ENCODE results near the gene GJC1.

DNA sequence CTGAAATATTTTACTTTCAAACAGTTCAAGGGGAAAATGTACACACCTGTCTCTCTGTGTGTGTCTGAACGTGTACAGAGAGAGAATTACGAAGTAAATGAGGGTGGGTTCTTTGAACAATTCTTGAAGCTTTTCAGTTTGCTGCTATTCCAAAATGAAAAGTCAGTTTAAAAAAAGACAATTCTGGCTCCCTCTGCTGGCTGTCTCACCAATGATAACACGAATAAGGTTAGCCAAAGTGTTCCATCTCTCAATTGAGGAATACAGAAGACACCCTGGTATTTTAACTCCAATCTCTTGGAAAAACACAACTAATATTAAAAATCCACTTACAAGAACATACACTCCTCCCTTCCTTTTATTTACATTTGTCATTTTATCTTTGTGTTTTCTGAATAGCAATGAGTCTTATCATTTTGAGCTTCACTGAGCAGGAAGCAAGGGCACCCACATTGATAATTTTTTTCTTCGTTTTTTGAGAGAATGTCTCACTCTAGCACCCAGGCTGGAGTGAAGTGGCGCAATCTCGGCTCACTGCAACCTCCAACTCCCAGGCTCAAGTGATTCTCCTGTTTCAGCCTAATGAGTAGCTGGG lies 48.6 kb upstream of the GJC1 start:
- TF ChIP-seq TAF1 (IDR thresholded peaks at IDR 0.05; ENCODE audit: borderline replicate concordance, insufficient read depth, low read length): no peak
- TF ChIP-seq, protein P1, sequence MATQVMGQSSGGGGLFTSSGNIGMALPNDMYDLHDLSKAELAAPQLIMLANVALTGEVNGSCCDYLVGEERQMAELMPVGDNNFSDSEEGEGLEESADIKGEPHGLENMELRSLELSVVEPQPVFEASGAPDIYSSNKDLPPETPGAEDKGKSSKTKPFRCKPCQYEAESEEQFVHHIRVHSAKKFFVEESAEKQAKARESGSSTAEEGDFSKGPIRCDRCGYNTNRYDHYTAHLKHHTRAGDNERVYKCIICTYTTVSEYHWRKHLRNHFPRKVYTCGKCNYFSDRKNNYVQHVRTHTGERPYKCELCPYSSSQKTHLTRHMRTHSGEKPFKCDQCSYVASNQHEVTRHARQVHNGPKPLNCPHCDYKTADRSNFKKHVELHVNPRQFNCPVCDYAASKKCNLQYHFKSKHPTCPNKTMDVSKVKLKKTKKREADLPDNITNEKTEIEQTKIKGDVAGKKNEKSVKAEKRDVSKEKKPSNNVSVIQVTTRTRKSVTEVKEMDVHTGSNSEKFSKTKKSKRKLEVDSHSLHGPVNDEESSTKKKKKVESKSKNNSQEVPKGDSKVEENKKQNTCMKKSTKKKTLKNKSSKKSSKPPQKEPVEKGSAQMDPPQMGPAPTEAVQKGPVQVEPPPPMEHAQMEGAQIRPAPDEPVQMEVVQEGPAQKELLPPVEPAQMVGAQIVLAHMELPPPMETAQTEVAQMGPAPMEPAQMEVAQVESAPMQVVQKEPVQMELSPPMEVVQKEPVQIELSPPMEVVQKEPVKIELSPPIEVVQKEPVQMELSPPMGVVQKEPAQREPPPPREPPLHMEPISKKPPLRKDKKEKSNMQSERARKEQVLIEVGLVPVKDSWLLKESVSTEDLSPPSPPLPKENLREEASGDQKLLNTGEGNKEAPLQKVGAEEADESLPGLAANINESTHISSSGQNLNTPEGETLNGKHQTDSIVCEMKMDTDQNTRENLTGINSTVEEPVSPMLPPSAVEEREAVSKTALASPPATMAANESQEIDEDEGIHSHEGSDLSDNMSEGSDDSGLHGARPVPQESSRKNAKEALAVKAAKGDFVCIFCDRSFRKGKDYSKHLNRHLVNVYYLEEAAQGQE (IDR thresholded peaks at IDR 0.05; ENCODE audit: insufficient read depth in 1 of 2, low read depth in 2 of 2, low read length in 2 of 2): no peak
- TF ChIP-seq POLR2AphosphoS5 (IDR thresholded peaks at IDR 0.05; ENCODE audit: low read depth, low read length): no peak
- TF ChIP-seq SIN3A (IDR thresholded peaks at IDR 0.05; ENCODE audit: borderline replicate concordance, insufficient read depth, low read length): no peak
